GM10847 (cell line): ENCODE results near the gene PLEKHG5.

Source experiments
- POLR2A ChIP-seq: IDR thresholded peaks from 2 replicates; pipeline ENCODE4 v1.6.1; 2011; ENCODE audit not compliant: insufficient read length; ENCODE audit errors: extremely low read depth

The PLEKHG5 gene

GRCh38 chr1:6427441-6428390, 63.8 kb downstream of the PLEKHG5 start:
- no peak for TF ChIP-seq POLR2A

- no peak for TF ChIP-seq POLR2A
Observed at GRCh38 chr1:6426972-6427350, 64.5 kb downstream of the PLEKHG5 start.

GRCh38 chr1:6426277-6426971, 65.0 kb downstream of the PLEKHG5 start:
- no peak for TF ChIP-seq POLR2A

GRCh38 chr1:6425658-6426057, 65.8 kb downstream of the PLEKHG5 start:
- no peak for TF ChIP-seq POLR2A

GRCh38 chr1:6424619-6425593, 66.6 kb downstream of the PLEKHG5 start, which contains the start of gene ESPN:
ESPN (plus strand) TSS chr1:6424776; CDS start chr1:6424956, 180 bp downstream.
- no peak for TF ChIP-seq POLR2A

- no peak for TF ChIP-seq POLR2A
Observed at GRCh38 chr1:6424000-6424565, 67.4 kb downstream of the PLEKHG5 start.

- no peak for TF ChIP-seq POLR2A
Observed at GRCh38 chr1:6423321-6423999, 68.0 kb downstream of the PLEKHG5 start.

- TF ChIP-seq POLR2A = no peak
Observed at GRCh38 chr1:6421266-6421665, 70.2 kb downstream of the PLEKHG5 start.

- TF ChIP-seq POLR2A = no peak
Observed at GRCh38 chr1:6420454-6421042, 70.9 kb downstream of the PLEKHG5 start.

- no peak for TF ChIP-seq POLR2A
Observed at GRCh38 chr1:6419804-6420453, 71.5 kb downstream of the PLEKHG5 start, which contains the start of gene HES2. HES2 (minus strand) TSS chr1:6419919; CDS start chr1:6419820, 99 bp downstream.

GRCh38 chr1:6419397-6419803, 72.1 kb downstream of the PLEKHG5 start:
- no peak for TF ChIP-seq POLR2A

GRCh38 chr1:6418668-6419396, 72.6 kb downstream of the PLEKHG5 start:
- TF ChIP-seq POLR2A = no peak

- no peak for TF ChIP-seq POLR2A
Observed at GRCh38 chr1:6417961-6418667, 73.4 kb downstream of the PLEKHG5 start.
